ENCODE data around the gene HOXD4. TPM values are rescaled to one million over a fixed set of nuclear protein-coding genes. Genes with fewer than 3 reads are reported as not detected.

Gene HOXD4
- 10 to 100 TPM in 2 of 10 donors, 1 to 10 TPM in 8; 3.8 to 11.3 (median 7.3) TPM for polyA plus RNA-seq (ENCODE audit: insufficient read length in 10 of 10)
- long read RNA-seq, donor 1, partial matches to known transcripts = 0 of 1 reads
- long read RNA-seq, donor 1, other reads (novel, unspliced or antisense) = 0 of 1 reads
- long read RNA-seq, donor 2, transcript HOXD4-201 (2 exons, 1,464 nt) = major isoform, 10 of 10 reads
- long read RNA-seq, donor 2, partial matches to known transcripts = 0 of 10 reads
- long read RNA-seq, donor 2, other reads (novel, unspliced or antisense) = 0 of 10 reads
- long read RNA-seq, donor 3 = 0 reads
- long read RNA-seq, donor 4, partial matches to known transcripts = 0 of 2 reads
- long read RNA-seq, donor 4, other reads (novel, unspliced or antisense) = 0 of 2 reads
- long read RNA-seq, donor 5, partial matches to known transcripts = 0 of 1 reads
- long read RNA-seq, donor 5, other reads (novel, unspliced or antisense) = 0 of 1 reads
- long read RNA-seq, donor 6, transcript HOXD4-201 (2 exons, 1,464 nt) = major isoform, 5 of 5 reads
- long read RNA-seq, donor 6, partial matches to known transcripts = 0 of 5 reads
- long read RNA-seq, donor 6, other reads (novel, unspliced or antisense) = 0 of 5 reads
- long read RNA-seq, donor 7, transcript HOXD4-201 (2 exons, 1,464 nt) = major isoform, 9 of 9 reads
- long read RNA-seq, donor 7, partial matches to known transcripts = 0 of 9 reads
- long read RNA-seq, donor 7, other reads (novel, unspliced or antisense) = 0 of 9 reads
- long read RNA-seq, donor 8, partial matches to known transcripts = 0 of 4 reads
- long read RNA-seq, donor 8, other reads (novel, unspliced or antisense) = 0 of 4 reads
- long read RNA-seq, donor 9, partial matches to known transcripts = 0 of 1 reads
- long read RNA-seq, donor 9, other reads (novel, unspliced or antisense) = 0 of 1 reads

- DNase-seq = peak in 1 of 3 donors; percentile 31
These were observed at the start of gene HOXD4 for GRCh38 chr2:176151442-176152287. HOXD4 (plus strand) TSS chr2:176151550; CDS start chr2:176151634, 84 bp downstream.

- no peak for DNase-seq
These were observed 49.5 kb upstream of the HOXD4 start for GRCh38 chr2:176101842-176102241.

GRCh38 chr2:176102309-176102866 is 49.0 kb upstream of the HOXD4 start:
- DNase-seq = no peak

- no peak for DNase-seq
These were observed 48.2 kb upstream of the HOXD4 start for GRCh38 chr2:176103194-176103593.

GRCh38 chr2:176103742-176104315 is 47.5 kb upstream of the HOXD4 start:
- no peak for DNase-seq

- DNase-seq = no peak
These were observed 46.9 kb upstream of the HOXD4 start for GRCh38 chr2:176104316-176105077.

- DNase-seq = no peak
These were observed 46.1 kb upstream of the HOXD4 start for GRCh38 chr2:176105078-176105729.

GRCh38 chr2:176105730-176106580 is 45.4 kb upstream of the HOXD4 start:
- no peak for DNase-seq

GRCh38 chr2:176106581-176107539 is 44.5 kb upstream of the HOXD4 start, which contains the start of gene HOXD11:
HOXD11 (plus strand) TSS chr2:176107280; CDS start chr2:176107356, 76 bp downstream.
- DNase-seq = peak in 1 of 3 donors; percentile 81

GRCh38 chr2:176107731-176108181 is 43.6 kb upstream of the HOXD4 start:
- DNase-seq = no peak

- no peak for DNase-seq
These were observed 42.0 kb upstream of the HOXD4 start for GRCh38 chr2:176109192-176109901.

GRCh38 chr2:176109946-176110345 is 41.4 kb upstream of the HOXD4 start:
- DNase-seq = no peak

GRCh38 chr2:176110415-176111308 is 40.7 kb upstream of the HOXD4 start:
- no peak for DNase-seq

GRCh38 chr2:176111309-176111663 is 40.1 kb upstream of the HOXD4 start:
- DNase-seq = peak in 2 of 3 donors; percentile 73 to 91

GRCh38 chr2:176111846-176112374 is 39.4 kb upstream of the HOXD4 start:
- DNase-seq = peak in 1 of 3 donors; percentile 55

All from muscle of back (tissue), 13 donors.